Measurements from ENCODE around the gene SSR4. TPM values are rescaled to one million over a fixed set of nuclear protein-coding genes. Genes with fewer than 3 reads are reported as not detected.

The SSR4 gene
- polyA plus RNA-seq, 2 of the 4 experiments (the other 2 are of a cell fraction): 212 to 352 TPM

DNA sequence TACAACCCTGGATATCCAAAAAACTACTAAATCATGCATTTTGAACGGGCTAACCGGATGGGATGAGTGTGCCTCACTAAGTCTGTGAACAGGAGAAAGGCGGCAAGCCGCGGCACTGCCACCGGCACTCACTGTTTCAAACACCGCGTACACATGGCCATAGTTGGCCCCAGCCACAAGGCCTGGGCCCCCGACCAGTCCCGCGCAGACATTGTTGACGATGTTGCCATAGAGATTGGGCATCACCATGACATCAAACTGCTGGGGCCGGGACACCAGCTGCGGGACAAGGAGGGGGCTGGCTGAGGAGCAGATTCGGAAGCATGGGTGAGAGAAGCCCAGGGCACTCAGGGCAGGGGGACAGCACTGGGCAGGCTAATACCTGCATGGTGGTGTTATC, 7.8 kb upstream of the SSR4 start:
- Histone ChIP-seq H3K4me1 (no peaks in the 10 kb centered on the region), H3K4me2 (no peak overlapping the region), H3K27ac (no peak overlapping the region), H3K9me3 (no peaks in the 10 kb centered on the region), H3K4me3 (no peak overlapping the region)
- WGBS (ENCODE audit: missing lambda C conversion rate): 91% methylated on average over 13 of the region's 15 CpGs
- no peak for FAIRE-seq
- POLR2A ChIA-PET: no interaction called here
- no peak for ATAC-seq
- CTCF ChIA-PET: interaction anchor here (1.2 to 2.0 kb wide), 3 partner anchors 9 to 23 kb away, joined by 3 to 5 read pairs (median 3); partner anchors contain the start of gene PLXNB3
- TF ChIP-seq JUN (IDR thresholded peaks at IDR 0.05): no peak
- TF ChIP-seq CBX2 (IDR thresholded peaks at IDR 0.05; ENCODE audit: borderline replicate concordance, low read depth): no peak
- TF ChIP-seq HOXB13 (CRISPR knock-in tag; IDR thresholded peaks at IDR 0.05; ENCODE audit: low read depth): no peak
- TF ChIP-seq, protein P1, sequence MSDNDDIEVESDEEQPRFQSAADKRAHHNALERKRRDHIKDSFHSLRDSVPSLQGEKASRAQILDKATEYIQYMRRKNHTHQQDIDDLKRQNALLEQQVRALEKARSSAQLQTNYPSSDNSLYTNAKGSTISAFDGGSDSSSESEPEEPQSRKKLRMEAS (IDR thresholded peaks at IDR 0.05): no peak
- no peak for TF ChIP-seq MYC (IDR thresholded peaks at IDR 0.05; ENCODE audit: borderline replicate concordance, low read length)
- TF ChIP-seq FOSL2 (IDR thresholded peaks at IDR 0.05): no peak
- TF ChIP-seq FOSL2 (CRISPR knock-in tag; IDR thresholded peaks at IDR 0.05): no peak
- TF ChIP-seq, protein P2, sequence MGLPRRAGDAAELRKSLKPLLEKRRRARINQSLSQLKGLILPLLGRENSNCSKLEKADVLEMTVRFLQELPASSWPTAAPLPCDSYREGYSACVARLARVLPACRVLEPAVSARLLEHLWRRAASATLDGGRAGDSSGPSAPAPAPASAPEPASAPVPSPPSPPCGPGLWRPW (IDR thresholded peaks at IDR 0.05): no peak
- no peak for TF ChIP-seq RFX5 (IDR thresholded peaks at IDR 0.05)
- TF ChIP-seq EHF (CRISPR knock-in tag; IDR thresholded peaks at IDR 0.05): no peak
- TF ChIP-seq, protein P3, sequence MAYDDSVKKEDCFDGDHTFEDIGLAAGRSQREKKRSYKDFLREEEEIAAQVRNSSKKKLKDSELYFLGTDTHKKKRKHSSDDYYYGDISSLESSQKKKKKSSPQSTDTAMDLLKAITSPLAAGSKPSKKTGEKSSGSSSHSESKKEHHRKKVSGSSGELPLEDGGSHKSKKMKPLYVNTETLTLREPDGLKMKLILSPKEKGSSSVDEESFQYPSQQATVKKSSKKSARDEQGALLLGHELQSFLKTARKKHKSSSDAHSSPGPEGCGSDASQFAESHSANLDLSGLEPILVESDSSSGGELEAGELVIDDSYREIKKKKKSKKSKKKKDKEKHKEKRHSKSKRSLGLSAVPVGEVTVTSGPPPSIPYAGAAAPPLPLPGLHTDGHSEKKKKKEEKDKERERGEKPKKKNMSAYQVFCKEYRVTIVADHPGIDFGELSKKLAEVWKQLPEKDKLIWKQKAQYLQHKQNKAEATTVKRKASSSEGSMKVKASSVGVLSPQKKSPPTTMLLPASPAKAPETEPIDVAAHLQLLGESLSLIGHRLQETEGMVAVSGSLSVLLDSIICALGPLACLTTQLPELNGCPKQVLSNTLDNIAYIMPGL (CRISPR knock-in tag; IDR thresholded peaks at IDR 0.05; ENCODE audit: borderline replicate concordance): no peak
- TF ChIP-seq ZNF302 (CRISPR knock-in tag; IDR thresholded peaks at IDR 0.05): no peak
- no peak for TF ChIP-seq EHMT2 (IDR thresholded peaks at IDR 0.05; ENCODE audit: low read depth)
- TF ChIP-seq, protein P4, sequence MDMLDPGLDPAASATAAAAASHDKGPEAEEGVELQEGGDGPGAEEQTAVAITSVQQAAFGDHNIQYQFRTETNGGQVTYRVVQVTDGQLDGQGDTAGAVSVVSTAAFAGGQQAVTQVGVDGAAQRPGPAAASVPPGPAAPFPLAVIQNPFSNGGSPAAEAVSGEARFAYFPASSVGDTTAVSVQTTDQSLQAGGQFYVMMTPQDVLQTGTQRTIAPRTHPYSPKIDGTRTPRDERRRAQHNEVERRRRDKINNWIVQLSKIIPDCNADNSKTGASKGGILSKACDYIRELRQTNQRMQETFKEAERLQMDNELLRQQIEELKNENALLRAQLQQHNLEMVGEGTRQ (IDR thresholded peaks at IDR 0.05): no peak
- TF ChIP-seq CBX8 (IDR thresholded peaks at IDR 0.05): no peak
- TF ChIP-seq HOXA7 (CRISPR knock-in tag; IDR thresholded peaks at IDR 0.05): no peak
- TF ChIP-seq SREBF2 (IDR thresholded peaks at IDR 0.05): no peak
- DNase-seq (ENCODE audit: low read depth in 1 of 2, low spot score in 1 of 2): no peak

DNA sequence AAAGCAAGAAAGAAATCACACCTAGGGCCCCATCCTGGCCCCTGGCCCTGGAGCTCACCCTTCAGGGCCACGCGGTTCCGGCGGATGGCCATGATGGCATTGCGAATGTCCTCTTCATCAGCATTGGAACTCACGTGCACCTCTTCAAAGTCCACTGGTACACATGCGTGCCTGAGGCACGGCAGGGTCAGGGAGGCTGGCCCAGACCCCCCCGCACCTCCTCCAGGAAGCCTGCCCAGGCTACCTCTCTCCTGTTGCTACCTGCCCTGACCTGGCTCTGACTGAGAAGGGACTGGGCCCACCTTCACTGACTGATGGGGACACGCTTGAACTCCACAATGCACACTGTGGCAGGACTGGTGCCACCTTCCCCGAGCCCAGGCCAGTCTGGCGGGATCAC, 4.8 kb upstream of the SSR4 start:
- FAIRE-seq: no peak
- TF ChIP-seq, protein P5, sequence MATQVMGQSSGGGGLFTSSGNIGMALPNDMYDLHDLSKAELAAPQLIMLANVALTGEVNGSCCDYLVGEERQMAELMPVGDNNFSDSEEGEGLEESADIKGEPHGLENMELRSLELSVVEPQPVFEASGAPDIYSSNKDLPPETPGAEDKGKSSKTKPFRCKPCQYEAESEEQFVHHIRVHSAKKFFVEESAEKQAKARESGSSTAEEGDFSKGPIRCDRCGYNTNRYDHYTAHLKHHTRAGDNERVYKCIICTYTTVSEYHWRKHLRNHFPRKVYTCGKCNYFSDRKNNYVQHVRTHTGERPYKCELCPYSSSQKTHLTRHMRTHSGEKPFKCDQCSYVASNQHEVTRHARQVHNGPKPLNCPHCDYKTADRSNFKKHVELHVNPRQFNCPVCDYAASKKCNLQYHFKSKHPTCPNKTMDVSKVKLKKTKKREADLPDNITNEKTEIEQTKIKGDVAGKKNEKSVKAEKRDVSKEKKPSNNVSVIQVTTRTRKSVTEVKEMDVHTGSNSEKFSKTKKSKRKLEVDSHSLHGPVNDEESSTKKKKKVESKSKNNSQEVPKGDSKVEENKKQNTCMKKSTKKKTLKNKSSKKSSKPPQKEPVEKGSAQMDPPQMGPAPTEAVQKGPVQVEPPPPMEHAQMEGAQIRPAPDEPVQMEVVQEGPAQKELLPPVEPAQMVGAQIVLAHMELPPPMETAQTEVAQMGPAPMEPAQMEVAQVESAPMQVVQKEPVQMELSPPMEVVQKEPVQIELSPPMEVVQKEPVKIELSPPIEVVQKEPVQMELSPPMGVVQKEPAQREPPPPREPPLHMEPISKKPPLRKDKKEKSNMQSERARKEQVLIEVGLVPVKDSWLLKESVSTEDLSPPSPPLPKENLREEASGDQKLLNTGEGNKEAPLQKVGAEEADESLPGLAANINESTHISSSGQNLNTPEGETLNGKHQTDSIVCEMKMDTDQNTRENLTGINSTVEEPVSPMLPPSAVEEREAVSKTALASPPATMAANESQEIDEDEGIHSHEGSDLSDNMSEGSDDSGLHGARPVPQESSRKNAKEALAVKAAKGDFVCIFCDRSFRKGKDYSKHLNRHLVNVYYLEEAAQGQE (IDR thresholded peaks at IDR 0.05): no peak
- TF ChIP-seq SMC3 (IDR thresholded peaks at IDR 0.05) (no peak), PHF8 (IDR thresholded peaks at IDR 0.05; ENCODE audit: borderline replicate concordance, low read depth) (no peak), JUNB (IDR thresholded peaks at IDR 0.05) (no peak), HOXA7 (CRISPR knock-in tag; IDR thresholded peaks at IDR 0.05) (no peak)
- TF ChIP-seq, protein P6, sequence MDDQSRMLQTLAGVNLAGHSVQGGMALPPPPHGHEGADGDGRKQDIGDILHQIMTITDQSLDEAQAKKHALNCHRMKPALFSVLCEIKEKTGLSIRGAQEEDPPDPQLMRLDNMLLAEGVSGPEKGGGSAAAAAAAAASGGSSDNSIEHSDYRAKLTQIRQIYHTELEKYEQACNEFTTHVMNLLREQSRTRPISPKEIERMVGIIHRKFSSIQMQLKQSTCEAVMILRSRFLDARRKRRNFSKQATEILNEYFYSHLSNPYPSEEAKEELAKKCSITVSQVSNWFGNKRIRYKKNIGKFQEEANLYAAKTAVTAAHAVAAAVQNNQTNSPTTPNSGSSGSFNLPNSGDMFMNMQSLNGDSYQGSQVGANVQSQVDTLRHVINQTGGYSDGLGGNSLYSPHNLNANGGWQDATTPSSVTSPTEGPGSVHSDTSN (IDR thresholded peaks at IDR 0.05): no peak
- ATAC-seq: no peak
- Histone ChIP-seq H3K27ac (no peak overlapping the region), H3K4me3 (no peak overlapping the region), H3K9me3 (no peaks in the 10 kb centered on the region), H3K4me1 (peaks cover 6% of the 10 kb centered on the region; the same call in 2 of the 3 replicates), H3K4me2 (no peak overlapping the region)
- ChIA-PET CTCF (interaction anchor here (1.2 to 1.7 kb wide), 2 partner anchors 12 to 158 kb away, joined by 3 to 4 read pairs; no protein-coding TSS in a partner anchor), POLR2A (no interaction called here)
- 92% methylated on average over 10 of the region's 12 CpGs for WGBS (ENCODE audit: missing lambda C conversion rate)
- no peak for DNase-seq (ENCODE audit: low read depth in 1 of 2, low spot score in 1 of 2)

Data from A549 (cell line).